ENCODE data around the gene ARFIP2. TPM values are rescaled to one million over a fixed set of nuclear protein-coding genes. Genes with fewer than 3 reads are reported as not detected.
"Not testable (repeated sequence)": the region's sequence is repeated elsewhere in the genome, so short reads cannot be mapped to it uniquely, and the experiment has no call there.

Gene ARFIP2
- total and polyA plus RNA-seq, 10 of the 15 experiments (the other 5 are each of a cell fraction or from before 2014, with no cell fraction given): 11.7 to 59.8 (median 48.0) TPM

DNA sequence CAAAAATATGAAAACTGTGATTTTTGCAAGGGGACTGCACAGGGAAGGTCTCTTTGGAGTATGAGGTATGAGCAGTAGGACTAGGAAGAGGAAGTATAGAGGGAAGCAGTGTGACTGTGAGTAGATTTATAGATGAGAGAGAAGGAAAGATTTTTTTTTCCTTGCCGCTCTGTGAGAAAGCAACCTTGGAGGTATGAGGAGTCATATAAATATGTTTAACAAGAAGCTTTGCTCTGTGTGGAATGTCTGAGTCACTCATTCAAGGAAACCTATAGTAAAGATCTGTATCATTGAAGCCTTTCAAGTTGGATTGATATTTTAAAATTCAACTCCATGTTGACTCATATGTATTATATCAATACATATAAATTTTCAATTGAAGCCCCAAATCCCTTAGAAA lies 42.1 kb upstream of the ARFIP2 start:
- CTCF ChIA-PET: interaction anchor here (1.0 to 1.8 kb wide), 3 partner anchors 25 to 85 kb away, joined by 3 to 5 read pairs (median 4); no protein-coding TSS in a partner anchor

DNA sequence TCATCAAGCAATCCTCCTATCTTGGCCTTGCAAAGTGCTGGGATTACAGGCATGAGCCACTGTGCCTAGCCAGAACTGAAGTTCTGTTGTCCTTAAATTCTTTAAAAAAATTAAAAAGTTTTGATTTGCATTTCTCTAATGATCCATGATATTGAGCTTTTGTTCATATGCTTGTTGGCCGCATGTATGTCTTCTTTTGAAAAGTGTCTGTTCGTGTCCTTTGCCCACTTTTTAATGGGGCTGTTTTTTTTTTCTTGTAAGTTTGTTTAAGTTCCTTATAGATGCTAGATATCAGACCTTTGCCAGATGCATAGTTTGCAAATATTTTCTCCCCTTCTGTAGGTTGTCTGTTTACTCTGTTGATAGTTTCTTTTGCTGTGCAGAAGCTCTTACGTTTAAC lies 40.8 kb upstream of the ARFIP2 start:
- H3K36me3 ChIP-seq (ENCODE audit: control insufficient read depth in 2 of 2, insufficient read depth in 2 of 2, low read length in 1 of 2); FAIRE-seq; H3K27me3 ChIP-seq (replicated peaks in 1 of 2; ENCODE audit: control insufficient read depth in 2 of 2, insufficient read depth in 2 of 2, low read length in 1 of 2); DNase-seq (ENCODE audit: low read depth, low spot score); H2AFZ ChIP-seq (ENCODE audit: control insufficient read depth, low read depth, low read length); ATAC-seq; H3K79me2 ChIP-seq (ENCODE audit: control insufficient read depth, insufficient read depth, low read length); H3K9me3 ChIP-seq (replicated peaks; ENCODE audit: control insufficient read depth, insufficient read depth, low read length); H3K4me2 ChIP-seq (ENCODE audit: control insufficient read depth, insufficient read depth); H3K9ac ChIP-seq (ENCODE audit: control insufficient read depth, insufficient read depth, low read length); intact Hi-C loops (cut with micrococcal nuclease; ENCODE audit: unreplicated experiment); H3K4me3 ChIP-seq; H3K27ac ChIP-seq (ENCODE audit: control insufficient read depth, insufficient read depth); RAD21 ChIA-PET (ENCODE audit: unreplicated experiment); H4K20me1 ChIP-seq (ENCODE audit: control insufficient read depth, insufficient read depth); in situ Hi-C loops (cut with MboI); BruUV-seq (replicated peaks); POLR2A ChIA-PET; H3K4me1 ChIP-seq (ENCODE audit: control insufficient read depth, insufficient read depth, low read length): not testable (repeated sequence)
- ChIA-PET CTCF (interaction anchor here (0.9 to 3.1 kb wide), 3 partner anchors 9 to 143 kb away, joined by 3 to 10 read pairs (median 3); no protein-coding TSS in a partner anchor), SMC1A (ENCODE audit: uncharacterized antibody, unreplicated experiment) (interaction anchor here (0.7 to 4.0 kb wide), 3 partner anchors 21 to 167 kb away, joined by 3 to 18 read pairs (median 3); no protein-coding TSS in a partner anchor)
- WGBS (ENCODE audit: insufficient coverage, insufficient replicate concordance, low lambda C conversion rate, missing lambda C conversion rate): 76% methylated on average over 3 of the region's 3 CpGs

More for the DNA sequence above, 42.1 kb upstream of the ARFIP2 start:
- RAD21 ChIA-PET (ENCODE audit: unreplicated experiment): no interaction called here
- Histone ChIP-seq H3K27me3 (replicated peaks in 1 of 2; ENCODE audit: control insufficient read depth in 2 of 2, insufficient read depth in 2 of 2, low read length in 1 of 2) (no peaks in the 10 kb centered on the region), H3K4me1 (ENCODE audit: control insufficient read depth, insufficient read depth, low read length) (peaks cover 12% of the 10 kb centered on the region; the same call in 1 of the 2 replicates), H3K79me2 (ENCODE audit: control insufficient read depth, insufficient read depth, low read length) (no peaks in the 10 kb centered on the region), H3K4me2 (ENCODE audit: control insufficient read depth, insufficient read depth) (no peak overlapping the region), H3K27ac (ENCODE audit: control insufficient read depth, insufficient read depth) (no peak overlapping the region), H3K9me3 (replicated peaks; ENCODE audit: control insufficient read depth, insufficient read depth, low read length) (no peaks in the 10 kb centered on the region; the same call in 2 of the 3 replicates), H4K20me1 (ENCODE audit: control insufficient read depth, insufficient read depth) (no peaks in the 10 kb centered on the region), H3K4me3 (no peak overlapping the region), H3K9ac (ENCODE audit: control insufficient read depth, insufficient read depth, low read length) (no peak overlapping the region), H2AFZ (ENCODE audit: control insufficient read depth, low read depth, low read length) (no peak overlapping the region), H3K36me3 (ENCODE audit: control insufficient read depth in 2 of 2, insufficient read depth in 2 of 2, low read length in 1 of 2) (peaks cover 0 to 6% of the 10 kb centered on the region in 2 experiments; a peak in 1 of 4 replicates)
- 40% methylated on average over 1 of the region's 1 CpG for WGBS (ENCODE audit: insufficient coverage, insufficient replicate concordance, low lambda C conversion rate, missing lambda C conversion rate)
- BruUV-seq (replicated peaks): no TSS peak
- POLR2A ChIA-PET: interaction anchor here (0.9 kb wide), 1 partner anchor 12 kb away, joined by 3 read pairs; no protein-coding TSS in a partner anchor
- DNase-seq (ENCODE audit: low read depth, low spot score) (no peak), FAIRE-seq (no peak), ATAC-seq (no peak)
- intact Hi-C loops (cut with micrococcal nuclease; ENCODE audit: unreplicated experiment) (no loop called here), in situ Hi-C loops (cut with MboI) (no loop called here)
- SMC1A ChIA-PET (ENCODE audit: uncharacterized antibody, unreplicated experiment): interaction anchor here (4.0 kb wide), 1 partner anchor 144 kb away, joined by 18 read pairs; no protein-coding TSS in a partner anchor
- TF ChIP-seq LARP7 (IDR thresholded peaks at IDR 0.05): no peak
- no peak for TF ChIP-seq PML (IDR thresholded peaks at IDR 0.05; ENCODE audit: low read length)
- TF ChIP-seq NFYA (IDR thresholded peaks at IDR 0.05; ENCODE audit: borderline replicate concordance, low read depth, low read length): no peak
- TF ChIP-seq ZBED1 (IDR thresholded peaks at IDR 0.05; ENCODE audit: borderline replicate concordance): no peak
- no peak for TF ChIP-seq RAD51 (IDR thresholded peaks at IDR 0.05)
- TF ChIP-seq, protein P1, sequence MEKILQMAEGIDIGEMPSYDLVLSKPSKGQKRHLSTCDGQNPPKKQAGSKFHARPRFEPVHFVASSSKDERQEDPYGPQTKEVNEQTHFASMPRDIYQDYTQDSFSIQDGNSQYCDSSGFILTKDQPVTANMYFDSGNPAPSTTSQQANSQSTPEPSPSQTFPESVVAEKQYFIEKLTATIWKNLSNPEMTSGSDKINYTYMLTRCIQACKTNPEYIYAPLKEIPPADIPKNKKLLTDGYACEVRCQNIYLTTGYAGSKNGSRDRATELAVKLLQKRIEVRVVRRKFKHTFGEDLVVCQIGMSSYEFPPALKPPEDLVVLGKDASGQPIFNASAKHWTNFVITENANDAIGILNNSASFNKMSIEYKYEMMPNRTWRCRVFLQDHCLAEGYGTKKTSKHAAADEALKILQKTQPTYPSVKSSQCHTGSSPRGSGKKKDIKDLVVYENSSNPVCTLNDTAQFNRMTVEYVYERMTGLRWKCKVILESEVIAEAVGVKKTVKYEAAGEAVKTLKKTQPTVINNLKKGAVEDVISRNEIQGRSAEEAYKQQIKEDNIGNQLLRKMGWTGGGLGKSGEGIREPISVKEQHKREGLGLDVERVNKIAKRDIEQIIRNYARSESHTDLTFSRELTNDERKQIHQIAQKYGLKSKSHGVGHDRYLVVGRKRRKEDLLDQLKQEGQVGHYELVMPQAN (conservative IDR thresholded peaks at IDR 0.05): no peak
- no peak for TF ChIP-seq KDM1A (IDR thresholded peaks at IDR 0.05; ENCODE audit: borderline replicate concordance)
- TF ChIP-seq, protein P2, sequence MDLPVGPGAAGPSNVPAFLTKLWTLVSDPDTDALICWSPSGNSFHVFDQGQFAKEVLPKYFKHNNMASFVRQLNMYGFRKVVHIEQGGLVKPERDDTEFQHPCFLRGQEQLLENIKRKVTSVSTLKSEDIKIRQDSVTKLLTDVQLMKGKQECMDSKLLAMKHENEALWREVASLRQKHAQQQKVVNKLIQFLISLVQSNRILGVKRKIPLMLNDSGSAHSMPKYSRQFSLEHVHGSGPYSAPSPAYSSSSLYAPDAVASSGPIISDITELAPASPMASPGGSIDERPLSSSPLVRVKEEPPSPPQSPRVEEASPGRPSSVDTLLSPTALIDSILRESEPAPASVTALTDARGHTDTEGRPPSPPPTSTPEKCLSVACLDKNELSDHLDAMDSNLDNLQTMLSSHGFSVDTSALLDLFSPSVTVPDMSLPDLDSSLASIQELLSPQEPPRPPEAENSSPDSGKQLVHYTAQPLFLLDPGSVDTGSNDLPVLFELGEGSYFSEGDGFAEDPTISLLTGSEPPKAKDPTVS (IDR thresholded peaks at IDR 0.05; ENCODE audit: low read depth, low read length): no peak
- TF ChIP-seq MYB (IDR thresholded peaks at IDR 0.05; ENCODE audit: borderline replicate concordance, low read depth, low read length): no peak

Measured in GM12878 (cell line).